Measurements from ENCODE around the gene SMYD2. TPM values are rescaled to one million over a fixed set of nuclear protein-coding genes. Genes with fewer than 3 reads are reported as not detected.
A peak's percentile ranks its signal among the peaks of the same experiment; 100 is the strongest.

SMYD2 gene
- total and polyA plus RNA-seq, 2 donors (not counting 3 experiments of a cell fraction or from before 2014, with no cell fraction given), result 8.0 to 20.9 TPM

DNA sequence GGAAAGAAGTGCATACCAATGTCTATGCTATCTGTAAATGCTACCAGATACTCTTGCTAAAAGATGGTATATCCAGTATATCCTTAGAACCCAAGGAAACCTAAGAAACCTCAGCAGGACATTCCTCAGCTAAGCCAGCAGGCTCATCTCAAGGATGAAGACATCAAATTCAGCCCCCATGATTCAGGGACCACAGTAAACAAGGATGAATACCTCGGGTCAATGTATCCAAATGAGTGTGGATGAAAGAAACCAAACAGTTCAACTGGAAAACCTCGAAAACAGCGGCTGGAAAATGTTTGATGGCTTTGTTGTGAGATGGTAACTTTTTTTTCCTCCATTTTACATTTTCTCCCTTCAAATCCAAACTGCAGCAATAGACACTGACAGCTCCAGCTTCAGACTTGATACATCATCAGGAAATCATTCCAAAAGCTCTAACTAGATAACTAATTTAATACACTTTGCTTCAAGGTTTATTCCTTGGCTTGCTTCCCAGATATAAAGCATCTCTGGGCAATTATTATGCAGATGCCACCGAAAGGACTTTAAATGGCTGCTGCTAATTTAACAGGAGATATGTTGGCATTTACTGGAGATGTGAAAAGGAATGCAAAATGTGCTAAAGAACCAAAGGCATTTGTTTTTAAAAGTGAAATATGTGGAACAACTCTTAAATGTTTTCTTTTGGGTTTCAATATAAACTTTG lies 73.6 kb downstream of the SMYD2 start:
- intact Hi-C loops (cut with micrococcal nuclease) (no loop called here), dilution Hi-C loops (cut with MboI; ENCODE audit: extremely low pct_ligation_motif_present, low sequenced_read_pairs) (no loop called here)
- H3K27me3 ChIP-seq (ENCODE audit: control insufficient read depth in 2 of 2, insufficient read depth in 2 of 2, low read length in 2 of 2), result no peaks in the 10 kb centered on the region
- POLR2A ChIA-PET, result no interaction called here
- peaks cover 13 to 23% of the 10 kb centered on the region in 2 experiments for H3K36me3 ChIP-seq (ENCODE audit: control insufficient read depth in 2 of 2, extremely low read depth in 1 of 2, insufficient read depth in 2 of 2, low read length in 2 of 2)
- no peaks in the 10 kb centered on the region for H3K9me3 ChIP-seq (replicated peaks; ENCODE audit: control insufficient read depth, insufficient read depth, low read length)
- no peak overlapping the region for H3K27ac ChIP-seq (ENCODE audit: insufficient read depth, low read depth, low read length)
- BruUV-seq (replicated peaks), result TSS peak; percentile 0
- H3K4me2 ChIP-seq (ENCODE audit: insufficient read depth, low read length), result no peak overlapping the region
- H3K4me1 ChIP-seq (ENCODE audit: control insufficient read depth, extremely low read depth, insufficient read depth, low read length), result no peaks in the 10 kb centered on the region
- DNase-seq (ENCODE audit: low read depth, low spot score) (no peak), FAIRE-seq (no peak)
- no peak overlapping the region for H3K4me3 ChIP-seq (replicated peaks in 1 of 3; ENCODE audit: insufficient read depth in 1 of 3, low read depth in 1 of 3, low read length in 3 of 3)
- CTCF ChIA-PET, result interaction anchor here (0.7 to 1.1 kb wide), 9 partner anchors 19 to 197 kb away, joined by 3 to 6 read pairs (median 3); partner anchors contain the start of gene PTPN14
- TF ChIP-seq POLR2A (IDR thresholded peaks at IDR 0.05; ENCODE audit: low read depth, low read length) (no peak), GATA2 (IDR thresholded peaks at IDR 0.05; ENCODE audit: insufficient read depth, insufficient read length, low read depth, low read length) (no peak), FOS (IDR thresholded peaks at IDR 0.05; ENCODE audit: borderline replicate concordance, insufficient read depth, low read length) (no peak), MYC (IDR thresholded peaks at IDR 0.05; ENCODE audit: low read depth, low read length) (no peak), JUN (IDR thresholded peaks at IDR 0.05; ENCODE audit: borderline replicate concordance, insufficient read depth, insufficient read length, low read depth) (no peak)
- TF ChIP-seq, protein P1, sequence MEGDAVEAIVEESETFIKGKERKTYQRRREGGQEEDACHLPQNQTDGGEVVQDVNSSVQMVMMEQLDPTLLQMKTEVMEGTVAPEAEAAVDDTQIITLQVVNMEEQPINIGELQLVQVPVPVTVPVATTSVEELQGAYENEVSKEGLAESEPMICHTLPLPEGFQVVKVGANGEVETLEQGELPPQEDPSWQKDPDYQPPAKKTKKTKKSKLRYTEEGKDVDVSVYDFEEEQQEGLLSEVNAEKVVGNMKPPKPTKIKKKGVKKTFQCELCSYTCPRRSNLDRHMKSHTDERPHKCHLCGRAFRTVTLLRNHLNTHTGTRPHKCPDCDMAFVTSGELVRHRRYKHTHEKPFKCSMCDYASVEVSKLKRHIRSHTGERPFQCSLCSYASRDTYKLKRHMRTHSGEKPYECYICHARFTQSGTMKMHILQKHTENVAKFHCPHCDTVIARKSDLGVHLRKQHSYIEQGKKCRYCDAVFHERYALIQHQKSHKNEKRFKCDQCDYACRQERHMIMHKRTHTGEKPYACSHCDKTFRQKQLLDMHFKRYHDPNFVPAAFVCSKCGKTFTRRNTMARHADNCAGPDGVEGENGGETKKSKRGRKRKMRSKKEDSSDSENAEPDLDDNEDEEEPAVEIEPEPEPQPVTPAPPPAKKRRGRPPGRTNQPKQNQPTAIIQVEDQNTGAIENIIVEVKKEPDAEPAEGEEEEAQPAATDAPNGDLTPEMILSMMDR (IDR thresholded peaks at IDR 0.05; ENCODE audit: extremely low read depth in 1 of 2, insufficient read depth in 1 of 2, low read depth in 1 of 2, low read length in 2 of 2), result no peak
- H2AFZ ChIP-seq (ENCODE audit: low read depth, low read length), result no peak overlapping the region
- H4K20me1 ChIP-seq (replicated peaks; ENCODE audit: control insufficient read depth, extremely low read depth, insufficient read depth, low read length), result no peaks in the 10 kb centered on the region
- peaks cover 3% of the 10 kb centered on the region for H3K9me1 ChIP-seq (replicated peaks; ENCODE audit: control insufficient read depth, extremely low read depth, insufficient read depth, low read length)
- H3K79me2 ChIP-seq (ENCODE audit: control insufficient read depth, insufficient read depth, low read length), result no peaks in the 10 kb centered on the region
- no peak overlapping the region for H3K9ac ChIP-seq (replicated peaks; ENCODE audit: extremely low read depth, insufficient read depth, low read length)
